IMR-90 (cell line): Measurements from ENCODE around the gene GPC6.

Experiments
- BHLHE40 ChIP-seq: fragments of 150-350 bp; IDR thresholded peaks from 2 replicates; pipeline ENCODE4 v1.6.1; 2016; ENCODE audit warnings: mild to moderate bottlenecking, low read depth, low read length
- CEBPB ChIP-seq: IDR thresholded peaks from 2 replicates; pipeline ENCODE4 v1.6.1; 2012; ENCODE audit warnings: low read depth, low read length, improper control_type of control experiment
- CHD1 ChIP-seq: IDR thresholded peaks from 2 replicates; pipeline ENCODE4 v1.6.1; 2012; ENCODE audit warnings: low read depth, low read length, improper control_type of control experiment
- CTCF ChIP-seq: conservative IDR thresholded peaks from 2 replicates; pipeline ENCODE4 v1.5.1; 2012; ENCODE audit warnings: mild to moderate bottlenecking, low read depth, low read length, improper control_type of control experiment
- MAFK ChIP-seq: IDR thresholded peaks from 2 replicates; pipeline ENCODE4 v1.6.1; 2012; ENCODE audit warnings: low read depth, low read length, improper control_type of control experiment
- POLR2A ChIP-seq: IDR thresholded peaks from 2 replicates; pipeline ENCODE4 v1.6.1; 2012; ENCODE audit warnings: mild to moderate bottlenecking, low read depth, low read length

GRCh38 chr13:94270556-94270955 is 1043.9 kb downstream of the GPC6 start:
- TF ChIP-seq BHLHE40 (no peak), MAFK (no peak), CTCF (no peak), CEBPB (no peak), CHD1 (no peak), POLR2A (no peak)
